Measurements from ENCODE around the gene ITIH1. TPM values are rescaled to one million over a fixed set of nuclear protein-coding genes. Genes with fewer than 3 reads are reported as not detected.

The ITIH1 gene
- total and polyA plus RNA-seq, 2 experiments from 2014 or later = not detected

GRCh38 chr3:52835766-52836470 is 58.5 kb downstream of the ITIH1 start (continued):
- TF ChIP-seq ZNF462 (CRISPR knock-in tag; IDR thresholded peaks at IDR 0.05) (no peak), NANOG (IDR thresholded peaks at IDR 0.05; ENCODE audit: borderline replicate concordance) (no peak), ZNF331 (CRISPR knock-in tag; IDR thresholded peaks at IDR 0.05; ENCODE audit: low read depth) (no peak), CREB1 (CRISPR knock-in tag; IDR thresholded peaks at IDR 0.05; ENCODE audit: low read depth) (no peak), EZH2 (IDR thresholded peaks at IDR 0.05; ENCODE audit: low read depth, unreplicated experiment) (no peak)

- H3K79me2 ChIP-seq (replicated peaks; ENCODE audit: insufficient read depth) = no peaks in the 10 kb centered on the region
- H3K36me3 Mint-ChIP-seq (ENCODE audit: low read depth) = peaks cover 3% of the 10 kb centered on the region; the same call in 2 of the 3 replicates
- ATAC-seq (no peak), DNase-seq (ENCODE audit: low spot score) (no peak)
- no peaks in the 10 kb centered on the region for H4K20me1 ChIP-seq (replicated peaks; ENCODE audit: insufficient read depth)
- no peaks in the 10 kb centered on the region for H3F3A ChIP-seq (replicated peaks; ENCODE audit: low read depth)
- no peak overlapping the region for H3K27ac Mint-ChIP-seq
- H3K4me3 ChIP-seq = no peak overlapping the region
- no peaks in the 10 kb centered on the region; the same call in 1 of the 2 replicates for H3K36me3 ChIP-seq (ENCODE audit: insufficient read depth)
- peaks cover 16% of the 10 kb centered on the region for H3K27me3 Mint-ChIP-seq (ENCODE audit: insufficient read depth, low read depth, poor library complexity)
- peaks cover 23% of the 10 kb centered on the region for H3K4me1 Mint-ChIP-seq
- no peaks in the 10 kb centered on the region for H3K27me3 ChIP-seq (ENCODE audit: insufficient read depth)
- no peak overlapping the region for H3K27ac ChIP-seq (ENCODE audit: low read depth)
- H3K9me2 ChIP-seq (ENCODE audit: insufficient read depth) = no peaks in the 10 kb centered on the region
- no peak overlapping the region for H3K4me2 ChIP-seq
- no peak overlapping the region for H2AFZ ChIP-seq
- no peaks in the 10 kb centered on the region for H3K4me1 ChIP-seq (ENCODE audit: insufficient read depth)
- no peaks in the 10 kb centered on the region for H3K9me3 Mint-ChIP-seq
- H3K4me3 Mint-ChIP-seq = no peak overlapping the region
- TF ChIP-seq EZH2phosphoT487 (IDR thresholded peaks at IDR 0.05; ENCODE audit: unreplicated experiment) = no peak
- no peak for TF ChIP-seq CTCF (conservative IDR thresholded peaks at IDR 0.05; ENCODE audit: low read depth in 2 of 2)
- TF ChIP-seq REST (IDR thresholded peaks at IDR 0.05; ENCODE audit: unreplicated experiment) = no peak
- no peak for TF ChIP-seq JUNB (IDR thresholded peaks at IDR 0.05; ENCODE audit: unreplicated experiment)
Measured at GRCh38 chr3:52836471-52836845, 59.1 kb downstream of the ITIH1 start.
